Measurements from ENCODE around the gene ALDH3A2.

The ALDH3A2 gene

DNA sequence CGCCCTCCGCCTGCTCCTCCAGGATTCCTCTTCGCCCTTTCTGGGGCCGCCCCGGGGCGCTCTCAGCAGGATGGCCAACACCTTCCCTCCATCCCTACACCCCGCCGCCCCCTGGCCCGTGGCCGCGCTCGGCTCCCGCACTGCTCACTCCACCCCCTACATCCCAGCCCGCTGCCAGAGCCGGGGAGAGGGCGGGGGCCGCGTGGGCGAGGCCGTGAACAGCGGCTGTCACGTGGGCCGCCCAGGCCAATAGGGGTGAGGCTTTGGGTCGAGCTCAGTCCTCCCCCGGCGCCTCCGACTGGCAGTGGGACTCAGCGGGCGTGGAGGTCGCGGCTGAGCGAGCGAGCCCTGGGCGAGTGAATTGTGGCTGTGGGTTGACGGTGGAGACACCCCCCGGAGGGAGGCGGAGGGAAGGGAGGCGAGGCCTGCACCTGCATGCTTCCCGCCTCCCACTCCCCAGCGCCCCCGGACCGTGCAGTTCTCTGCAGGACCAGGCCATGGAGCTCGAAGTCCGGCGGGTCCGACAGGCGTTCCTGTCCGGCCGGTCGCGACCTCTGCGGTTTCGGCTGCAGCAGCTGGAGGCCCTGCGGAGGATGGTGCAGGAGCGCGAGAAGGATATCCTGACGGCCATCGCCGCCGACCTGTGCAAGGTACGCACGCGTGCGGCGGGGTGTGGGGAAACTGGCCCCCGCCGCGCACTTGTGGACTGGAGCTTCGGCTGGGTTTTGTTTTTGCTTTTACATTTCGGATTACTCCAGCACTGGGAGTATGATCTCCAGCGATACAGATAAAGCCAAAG, at the start of gene ALDH3A2:
TSS of gene ALDH3A2 (plus strand) at position 277 of the 799 bp plus-strand sequence. CDS start at position 498, 221 bp downstream.
- peak; percentile 7 for TF ChIP-seq CTCF (conservative IDR thresholded peaks at IDR 0.05; ENCODE audit: low read depth, low read length)
- DNase-seq (ENCODE audit: low read depth) = peak; percentile 59
- H3K4me3 ChIP-seq (ENCODE audit: low read length) = peak within 1 kb of the TSS; percentile 82

DNA sequence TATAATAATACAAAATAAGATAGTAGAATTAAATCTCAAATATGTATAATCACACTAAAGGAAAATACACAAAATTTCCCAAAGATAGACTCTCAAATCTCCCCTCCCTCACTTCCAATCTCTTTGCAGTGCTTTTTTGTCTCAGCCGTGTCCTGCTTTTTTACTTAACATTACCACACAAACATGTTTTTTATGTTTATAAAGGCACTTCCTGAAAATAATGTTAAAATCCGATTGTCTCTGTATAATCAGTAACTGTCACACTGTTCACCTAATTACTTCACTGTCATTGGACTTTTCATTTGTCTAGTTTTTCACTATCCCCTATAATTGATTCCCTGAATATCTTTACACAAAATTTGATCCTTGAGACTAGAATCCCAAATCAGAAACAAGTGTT, 38.2 kb upstream of the ALDH3A2 start:
- DNase-seq (ENCODE audit: low read depth) = no peak
- TF ChIP-seq CTCF (conservative IDR thresholded peaks at IDR 0.05; ENCODE audit: low read depth, low read length) = no peak
- no peak overlapping the region for H3K4me3 ChIP-seq (ENCODE audit: low read length)

- no peak for TF ChIP-seq CTCF (conservative IDR thresholded peaks at IDR 0.05; ENCODE audit: low read depth, low read length)
- H3K4me3 ChIP-seq (ENCODE audit: low read length) = no peak overlapping the region
These were observed 37.7 kb upstream of the ALDH3A2 start for GRCh38 chr17:19610879-19611278.

DNA sequence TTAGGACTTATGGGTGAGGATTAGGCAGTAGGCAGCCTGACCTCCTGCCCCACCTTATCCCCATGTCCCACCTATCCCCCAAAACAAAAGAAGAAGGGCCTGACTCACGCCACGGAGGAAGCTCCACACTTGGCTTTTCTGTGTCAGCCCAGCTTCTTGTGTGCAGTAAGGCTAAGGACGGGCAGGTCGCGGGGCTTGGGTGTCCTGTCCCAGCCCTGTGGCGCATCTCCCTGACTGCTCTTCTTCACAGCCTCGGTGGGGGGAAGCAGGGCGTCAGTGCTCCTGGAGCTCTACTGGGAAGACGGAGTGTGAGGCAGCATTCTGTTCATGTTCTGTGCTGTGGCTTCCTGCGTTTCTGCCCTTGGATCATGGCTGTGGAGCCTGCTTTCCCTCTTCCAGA, 34.6 kb upstream of the ALDH3A2 start:
- DNase-seq (ENCODE audit: low read depth) = no peak
- TF ChIP-seq CTCF (conservative IDR thresholded peaks at IDR 0.05; ENCODE audit: low read depth, low read length) = no peak
- no peak overlapping the region for H3K4me3 ChIP-seq (ENCODE audit: low read length)

More at GRCh38 chr17:19610879-19611278, 37.7 kb upstream of the ALDH3A2 start:
- DNase-seq (ENCODE audit: low read depth) = no peak

- no peak for TF ChIP-seq CTCF (conservative IDR thresholded peaks at IDR 0.05; ENCODE audit: low read depth, low read length)
These were observed 33.7 kb upstream of the ALDH3A2 start for GRCh38 chr17:19614900-19615299.

GRCh38 chr17:19618015-19618414, 30.5 kb upstream of the ALDH3A2 start:
- H3K4me3 ChIP-seq (ENCODE audit: low read length) = no peak overlapping the region
- no peak for TF ChIP-seq CTCF (conservative IDR thresholded peaks at IDR 0.05; ENCODE audit: low read depth, low read length)
- DNase-seq (ENCODE audit: low read depth) = no peak

More at GRCh38 chr17:19614900-19615299, 33.7 kb upstream of the ALDH3A2 start:
- no peak overlapping the region for H3K4me3 ChIP-seq (ENCODE audit: low read length)
- no peak for DNase-seq (ENCODE audit: low read depth)
